K562 (cell line): ENCODE data around the gene ENDOU.

Experiments used
- GATA2 ChIP-seq: sonication (generic); formaldehyde crosslinking; IDR thresholded peaks from 2 replicates; pipeline ENCODE4 v1.4.0; 2020; ENCODE audit warnings: mild to moderate bottlenecking, missing genetic modification reagents
- NR2F6 ChIP-seq: fragments of 450-650 bp; formaldehyde crosslinking; IDR thresholded peaks from 2 replicates; pipeline ENCODE4 v1.4.0; 2020; ENCODE audit warnings: mild to moderate bottlenecking
- NR3C1 ChIP-seq: sonication (generic); formaldehyde crosslinking; IDR thresholded peaks from 2 replicates; pipeline ENCODE4 v1.8.1; 2022; ENCODE audit warnings: missing genetic modification reagents
- POLR2A ChIP-seq: fragments of 450-650 bp; conservative IDR thresholded peaks from 2 replicates; pipeline ENCODE4 v1.6.1; 2016
- SFPQ ChIP-seq: fragments of 200-400 bp; formaldehyde crosslinking; IDR thresholded peaks from 2 replicates; pipeline ENCODE4 v1.6.1; 2017; ENCODE audit warnings: mild to moderate bottlenecking, low read depth, low read length, moderate library complexity
- ZNF277 ChIP-seq: fragments of 250-450 bp; sonication (Bioruptor Pico); IDR thresholded peaks from 2 replicates; pipeline ENCODE4 v1.8.0; 2022; ENCODE audit warnings: inconsistent platforms, mild to moderate bottlenecking, moderate library complexity, borderline replicate concordance
- ZNF644 ChIP-seq: fragments of 200-800 bp; sonication (Bioruptor generic); IDR thresholded peaks from 2 replicates; pipeline ENCODE4 v1.6.1; 2016; ENCODE audit warnings: low read depth, missing genetic modification characterization, missing compliant biosample characterization
- ZZZ3 ChIP-seq: fragments of 450-650 bp; IDR thresholded peaks from 2 replicates; pipeline ENCODE4 v1.6.1; 2016; ENCODE audit warnings: antibody characterized with exemption, mild to moderate bottlenecking, moderate library complexity

- TF ChIP-seq POLR2A (no peak), ZNF644 (no peak), ZZZ3 (no peak), ZNF277 (CRISPR knock-in tag) (no peak), GATA2 (no peak), SFPQ (no peak), NR2F6 (CRISPR knock-in tag) (no peak), NR3C1 (CRISPR knock-in tag) (no peak)
Measured at GRCh38 chr12:47743311-47743860, 18.1 kb upstream of the ENDOU start.
